EH (cell line): ENCODE results near the gene TBC1D21.

Experiments used
- DNase-seq: peaks from one replicate; pipeline ENCODE4 v3.0.0-alpha.2; 2015; ENCODE audit warnings: low read depth

TBC1D21 gene, protein sequence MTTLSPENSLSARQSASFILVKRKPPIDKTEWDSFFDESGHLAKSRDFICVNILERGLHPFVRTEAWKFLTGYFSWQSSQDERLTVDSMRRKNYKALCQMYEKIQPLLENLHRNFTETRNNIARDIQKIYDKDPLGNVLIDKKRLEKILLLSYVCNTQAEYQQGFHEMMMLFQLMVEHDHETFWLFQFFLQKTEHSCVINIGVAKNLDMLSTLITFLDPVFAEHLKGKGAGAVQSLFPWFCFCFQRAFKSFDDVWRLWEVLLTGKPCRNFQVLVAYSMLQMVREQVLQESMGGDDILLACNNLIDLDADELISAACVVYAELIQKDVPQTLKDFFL

DNA sequence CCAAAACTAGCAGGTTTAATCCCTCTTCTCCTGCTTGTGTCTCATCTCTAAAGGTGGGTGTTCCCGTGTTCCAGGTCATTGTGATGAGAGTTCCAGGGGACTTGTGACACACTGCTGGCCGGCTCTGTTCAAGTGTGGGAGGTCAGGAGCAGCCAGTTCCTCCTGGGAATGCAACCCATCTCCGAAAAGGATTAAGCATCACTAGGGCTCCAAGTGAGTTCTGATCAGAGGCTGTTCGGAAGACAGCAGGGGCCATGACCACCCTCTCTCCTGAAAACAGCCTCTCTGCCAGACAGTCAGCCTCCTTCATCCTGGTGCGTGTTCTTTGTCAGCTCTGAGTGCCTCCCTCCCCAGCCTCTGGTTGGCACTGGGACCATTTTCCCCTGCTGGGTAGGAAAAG lies at the start of gene TBC1D21:
TBC1D21 (plus strand) TSS at position 109 of the 400 bp plus-strand sequence; CDS start at position 255, 146 bp downstream.
- DNase-seq: no peak

DNA sequence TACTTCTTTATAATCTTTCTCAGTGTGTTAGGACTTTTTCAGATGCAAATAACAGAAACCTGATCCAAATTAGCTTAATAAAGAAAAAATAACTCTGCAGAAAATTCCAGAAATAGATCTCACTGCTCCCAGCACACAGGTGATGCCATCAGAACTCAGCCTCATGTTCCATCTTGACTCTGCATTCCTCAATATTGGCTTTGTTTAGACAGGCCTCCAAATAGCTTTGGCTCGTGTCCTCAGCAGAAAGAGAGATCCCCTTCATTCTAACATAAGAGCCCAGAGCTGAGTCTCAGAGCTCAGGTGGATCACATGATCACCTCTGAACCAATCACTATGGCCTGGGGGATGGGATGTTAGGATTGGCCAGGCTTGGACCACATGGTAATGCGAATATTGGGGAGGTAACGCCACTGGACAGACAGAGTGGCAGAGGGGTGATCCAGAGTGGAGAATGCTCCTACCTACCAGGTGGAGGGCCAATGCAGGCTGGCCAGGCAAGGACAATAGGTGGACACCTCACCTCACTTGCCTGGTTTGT lies 46.6 kb upstream of the TBC1D21 start:
- no peak for DNase-seq

DNA sequence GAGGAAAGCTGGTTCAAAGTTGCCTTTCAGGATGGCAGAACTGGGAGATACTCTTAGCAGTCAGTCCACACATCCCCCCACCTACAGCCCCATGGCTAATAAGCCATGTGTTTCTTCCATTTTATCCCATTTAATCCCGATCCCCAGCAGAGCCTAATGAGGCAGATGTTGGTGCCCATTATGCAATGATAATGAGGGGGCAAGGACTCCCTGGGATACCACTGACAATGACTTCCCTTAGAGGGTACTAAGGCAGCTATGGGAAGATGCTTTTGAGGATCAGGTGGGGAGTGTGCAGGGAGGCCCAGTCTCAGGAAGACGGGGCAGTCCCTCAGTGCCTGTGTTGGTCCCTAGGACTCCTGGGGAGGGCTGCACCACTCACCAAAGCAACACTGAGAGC lies 43.8 kb upstream of the TBC1D21 start:
- no peak for DNase-seq

DNA sequence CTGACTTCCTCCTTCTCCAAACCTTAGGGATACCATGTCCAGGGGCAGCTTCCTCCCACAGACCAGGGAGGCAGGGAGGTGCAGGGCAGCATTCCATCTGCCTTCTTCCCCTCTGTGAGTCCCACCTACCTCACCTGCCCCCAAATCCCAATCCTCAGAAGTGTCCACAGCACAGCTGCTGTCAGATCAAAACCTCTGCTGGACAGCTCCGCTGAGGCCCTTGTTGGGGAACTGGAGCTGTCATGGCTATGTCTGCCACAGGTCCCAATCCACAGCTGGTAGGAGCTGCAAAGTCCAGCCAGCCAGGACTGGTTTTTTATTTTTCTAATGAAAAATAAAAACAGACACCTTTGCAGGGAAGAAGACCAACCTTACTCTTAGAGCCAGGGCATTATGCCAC lies 40.7 kb upstream of the TBC1D21 start:
- DNase-seq: peak; percentile 3

DNA sequence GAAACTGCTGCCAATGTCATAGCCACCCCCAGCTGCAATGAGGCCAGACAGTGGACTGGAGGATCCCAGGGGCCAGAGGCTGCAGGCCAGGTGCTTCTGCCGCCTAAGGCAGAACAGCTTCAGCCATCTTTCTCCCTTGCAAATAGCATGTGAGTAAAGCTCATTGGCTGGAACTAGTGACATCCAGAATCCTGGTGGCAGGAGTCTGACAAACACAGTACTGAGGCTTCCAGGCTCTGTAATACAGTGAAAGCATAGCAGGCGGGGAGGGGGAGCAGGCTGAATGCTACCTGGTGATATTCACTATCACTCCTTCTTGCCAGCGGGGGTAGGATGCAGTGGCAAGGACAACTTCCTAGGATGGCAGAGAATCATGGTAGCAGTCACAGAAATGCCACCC lies 36.5 kb upstream of the TBC1D21 start:
- DNase-seq: no peak

DNA sequence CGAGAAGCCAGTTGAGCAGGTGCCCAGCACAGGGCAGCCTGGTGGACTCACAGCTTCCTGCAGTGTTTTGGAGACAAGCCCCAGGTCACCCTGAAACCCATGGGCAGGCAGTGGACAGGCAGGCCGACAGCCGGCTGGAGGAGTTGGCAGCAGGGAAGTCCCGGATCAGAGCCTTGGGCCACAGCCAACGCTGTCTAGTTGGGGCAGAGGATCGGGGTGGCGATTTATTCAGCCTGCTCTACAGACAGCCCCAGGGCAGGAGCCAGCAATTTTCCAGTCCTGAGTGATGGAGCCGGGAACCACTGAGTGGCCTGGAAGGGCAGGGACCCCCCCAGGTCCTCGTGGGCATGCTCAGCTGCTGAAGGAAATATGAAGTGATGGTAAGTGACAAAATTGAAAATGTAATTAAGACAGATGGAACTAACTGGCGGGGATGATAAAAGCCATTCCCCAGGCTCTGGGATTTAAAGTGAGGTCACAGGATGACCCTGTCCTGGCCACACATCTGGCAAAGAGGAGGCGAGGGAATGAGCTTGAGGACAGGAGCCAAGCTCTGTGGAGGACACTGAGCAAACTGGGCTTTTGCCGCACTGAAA lies 34.4 kb upstream of the TBC1D21 start:
- DNase-seq: peak; percentile 1

DNA sequence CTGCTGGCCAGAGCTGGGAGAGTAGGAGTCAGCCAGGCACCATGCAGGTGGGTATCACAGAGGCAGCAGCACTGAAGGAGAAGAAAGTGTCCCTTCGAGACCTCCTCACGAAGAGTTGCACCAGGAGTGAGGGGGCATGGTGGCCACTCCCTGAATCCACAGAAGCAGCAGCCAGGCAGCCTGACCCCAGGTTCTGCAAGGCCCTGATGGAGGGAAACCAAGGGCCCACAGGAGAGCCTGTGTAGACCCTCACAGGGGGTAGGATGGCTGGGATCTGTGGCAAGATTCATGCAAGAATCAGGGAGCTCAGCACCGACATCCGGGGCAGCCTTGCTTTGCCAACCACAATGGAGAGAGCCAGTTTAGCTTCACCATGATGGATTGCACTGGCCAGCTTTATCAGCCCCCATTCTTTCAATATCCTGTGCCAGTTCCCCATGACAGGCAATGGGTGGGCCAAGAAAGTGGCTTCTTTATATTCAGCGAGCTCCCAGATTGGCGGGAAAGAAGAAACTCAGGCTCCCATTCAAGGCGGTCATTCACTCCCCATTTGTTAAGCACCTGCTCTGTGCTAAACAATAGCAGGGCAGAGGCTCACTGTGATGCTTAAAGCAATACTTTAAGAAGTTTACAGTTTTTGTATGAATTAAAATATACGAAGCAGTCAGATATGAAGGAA lies 33.5 kb upstream of the TBC1D21 start:
- DNase-seq: no peak

DNA sequence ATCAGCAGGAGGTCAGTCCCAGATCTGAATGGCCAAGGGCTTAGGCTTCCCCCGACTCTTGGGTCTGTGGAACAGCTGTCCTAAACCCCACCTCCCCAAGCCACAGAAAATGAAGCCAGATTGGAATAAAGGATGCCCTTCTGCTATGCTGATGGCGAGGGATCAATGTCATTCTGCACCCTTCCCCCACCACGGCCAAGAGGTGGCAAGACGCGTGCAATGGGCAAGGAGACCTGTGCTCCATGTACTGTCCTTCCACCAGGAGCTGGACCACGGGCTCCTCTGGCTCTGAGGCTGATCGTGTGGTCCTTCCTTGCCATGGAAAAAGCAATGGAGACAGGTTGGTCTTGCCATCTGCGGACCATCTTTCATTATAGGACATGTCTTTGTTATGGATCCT lies 32.6 kb upstream of the TBC1D21 start:
- no peak for DNase-seq

DNA sequence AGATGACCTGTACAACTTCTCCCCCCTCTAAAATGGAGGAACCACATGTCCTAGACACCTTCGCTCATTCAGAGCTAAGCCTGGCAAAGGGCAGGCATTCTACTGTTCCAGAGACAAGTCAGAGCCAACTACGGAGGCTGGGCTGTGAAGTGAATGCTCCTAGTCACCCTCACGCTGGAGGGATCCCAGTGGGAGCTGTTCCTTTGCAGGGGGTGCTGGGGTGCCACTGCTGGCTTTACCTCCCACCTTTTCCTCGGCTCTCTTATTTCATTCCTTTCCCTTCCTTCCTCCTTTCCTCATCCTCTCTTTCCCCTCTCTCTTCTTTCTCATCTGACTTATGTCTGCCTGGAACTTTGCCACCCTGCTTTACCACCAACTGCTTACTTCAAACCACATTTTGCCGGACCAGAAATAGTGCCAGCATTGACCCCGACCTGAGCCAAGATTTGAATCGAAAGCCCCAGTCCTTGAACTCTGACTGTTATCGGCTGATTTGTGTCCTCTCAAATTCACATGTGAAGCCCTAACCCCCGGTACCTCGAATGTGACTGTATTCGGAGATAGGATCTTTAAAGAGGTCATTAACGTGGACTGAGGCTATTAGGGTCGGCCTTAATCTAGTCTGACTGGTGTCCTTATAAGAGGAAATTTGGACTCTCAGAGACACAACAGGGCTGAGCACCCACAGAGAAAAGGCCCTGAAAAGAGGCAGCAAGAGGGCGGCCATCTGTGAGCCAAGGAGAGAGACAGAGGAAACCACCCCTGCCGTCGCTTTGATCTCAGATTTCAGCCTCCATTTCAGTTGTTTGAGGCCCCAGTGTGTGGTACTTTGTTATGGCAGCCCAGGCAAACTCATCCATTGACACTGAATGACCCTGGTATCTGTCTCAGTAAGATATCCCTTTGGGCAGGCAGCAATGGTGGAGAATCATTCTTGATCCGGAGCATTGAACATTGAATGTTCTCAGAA lies 31.3 kb upstream of the TBC1D21 start:
- DNase-seq: no peak

DNA sequence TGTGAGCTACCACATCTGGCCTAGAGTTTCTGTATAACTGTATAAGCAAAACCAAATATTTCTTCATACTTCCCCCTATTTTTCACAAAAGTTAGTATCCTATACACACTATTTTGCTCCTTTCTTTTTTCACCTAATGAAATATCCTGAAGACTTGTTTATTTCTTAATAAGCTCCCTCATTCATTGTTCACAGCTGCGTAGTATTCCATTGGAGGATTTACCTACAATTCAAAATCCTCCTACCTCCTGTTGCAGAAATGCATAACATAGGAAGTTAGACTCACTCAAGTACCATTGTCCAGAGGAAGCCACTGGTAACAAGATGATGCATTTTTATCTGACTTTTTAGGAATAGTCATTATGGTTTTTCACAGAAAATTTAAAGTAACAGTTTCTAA lies 29.6 kb upstream of the TBC1D21 start:
- DNase-seq: no peak

DNA sequence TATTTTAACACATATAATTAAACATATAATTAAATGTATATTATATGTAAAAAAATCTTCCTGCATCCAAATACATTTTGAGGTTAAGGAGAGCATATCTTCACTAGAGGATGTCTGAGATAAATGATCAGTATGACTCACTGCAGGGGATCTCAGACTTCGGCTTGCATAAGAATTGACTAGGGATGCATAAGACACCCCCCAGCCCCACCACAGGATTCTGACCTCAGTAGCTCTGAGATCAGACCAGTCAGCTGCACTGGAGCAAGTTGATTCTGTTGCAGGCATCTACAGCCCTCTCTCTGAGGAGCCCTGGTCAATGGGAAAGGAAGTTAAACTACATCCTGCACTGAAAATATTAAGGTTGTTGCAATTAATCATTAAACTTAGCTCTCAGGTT lies 29.0 kb upstream of the TBC1D21 start:
- DNase-seq: no peak

DNA sequence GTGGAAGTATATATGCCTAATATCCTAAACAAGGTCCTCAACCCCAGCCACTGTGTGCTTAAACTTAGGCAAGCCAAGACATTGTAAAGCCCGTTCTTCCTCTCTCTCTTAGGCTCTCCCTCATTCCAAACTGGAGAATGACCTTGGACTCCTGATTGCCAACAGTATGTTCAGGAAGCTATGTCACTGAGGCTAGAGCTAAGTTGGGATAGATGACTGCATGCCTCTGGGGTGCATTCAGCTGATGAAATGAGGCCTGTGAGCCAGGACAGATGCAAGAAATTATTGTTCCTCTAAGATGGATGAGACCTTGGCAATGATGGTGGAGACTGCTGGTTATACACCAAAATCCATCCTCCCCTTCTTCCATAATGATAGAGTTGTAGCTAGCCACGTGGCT lies 27.9 kb upstream of the TBC1D21 start:
- no peak for DNase-seq

DNA sequence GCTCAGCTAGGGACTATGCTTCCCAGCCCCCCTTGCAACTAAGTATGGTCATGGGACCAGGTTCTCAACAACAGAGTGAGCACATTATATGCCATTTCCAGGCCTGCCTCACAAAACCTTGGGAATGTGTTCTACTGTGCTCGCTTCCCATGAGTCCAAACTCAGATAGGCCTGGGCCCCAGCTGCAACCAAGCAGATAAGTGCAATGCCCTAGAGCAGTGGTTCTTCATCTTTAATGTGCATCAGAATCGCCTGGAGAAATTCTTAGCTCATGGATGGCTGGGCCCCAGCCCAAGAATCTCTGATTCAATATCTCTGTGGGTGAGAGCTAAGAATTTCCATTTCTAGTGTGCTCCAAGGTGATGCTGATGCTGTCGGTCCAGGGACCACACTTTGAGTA lies 27.5 kb upstream of the TBC1D21 start:
- no peak for DNase-seq

DNA sequence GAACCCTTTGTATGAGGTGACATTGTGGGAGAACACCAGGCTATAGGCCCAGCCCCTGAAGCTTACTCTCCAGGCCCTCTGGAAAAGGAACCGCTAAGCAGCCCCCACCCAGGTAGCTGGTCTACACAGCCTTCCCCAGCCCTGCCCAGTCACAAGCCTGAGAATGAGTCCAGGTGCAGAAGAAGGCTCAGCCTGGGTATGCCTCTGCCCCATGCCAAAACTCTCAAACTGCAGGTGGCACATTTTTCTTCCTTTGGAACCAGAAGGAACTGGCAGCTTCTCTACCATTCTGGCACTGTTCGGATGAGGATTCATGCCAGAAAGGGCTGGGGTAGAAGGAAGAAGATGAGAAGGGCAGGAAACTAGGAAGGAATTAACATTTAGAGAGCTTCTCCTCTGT lies 23.7 kb upstream of the TBC1D21 start:
- DNase-seq: no peak

DNA sequence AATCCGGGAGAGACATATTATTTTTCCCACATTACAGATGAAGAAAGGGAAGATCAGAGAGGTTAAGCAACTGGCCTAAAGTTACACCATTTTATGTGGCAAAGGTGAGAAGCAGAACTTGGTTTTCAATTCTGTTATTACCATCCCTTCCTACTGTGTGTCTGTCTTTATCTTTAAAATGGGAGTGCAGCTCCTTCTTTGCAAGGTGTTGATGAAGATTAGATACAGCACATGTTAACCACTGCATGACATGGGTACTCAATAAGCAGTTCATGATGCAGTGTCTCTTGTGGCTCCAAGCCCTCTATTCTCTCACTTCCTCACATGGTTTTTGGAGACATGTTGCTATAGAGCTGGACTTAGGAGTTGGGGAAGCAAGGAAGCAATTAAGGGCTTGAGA lies 23.1 kb upstream of the TBC1D21 start:
- no peak for DNase-seq

DNA sequence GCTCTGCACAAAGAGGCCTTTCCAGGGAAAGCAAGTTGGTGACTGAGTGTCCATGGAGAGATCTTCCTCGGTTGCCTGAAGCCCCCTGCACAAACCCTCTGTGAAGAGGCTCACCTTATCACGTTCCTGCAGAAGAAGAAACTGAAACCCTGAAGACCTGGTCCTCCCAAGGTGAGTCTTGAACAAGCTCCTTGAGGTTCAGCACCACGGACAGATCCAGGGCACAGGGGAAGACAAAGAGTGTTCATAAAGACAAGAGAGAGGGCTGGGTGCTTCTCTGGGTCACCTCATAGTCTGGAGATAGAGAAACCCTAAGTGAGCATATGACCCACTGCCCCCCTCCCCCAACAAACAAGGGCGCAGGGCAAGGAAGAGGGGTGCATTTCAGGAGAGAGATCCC lies 21.7 kb upstream of the TBC1D21 start:
- DNase-seq: peak; percentile 68

DNA sequence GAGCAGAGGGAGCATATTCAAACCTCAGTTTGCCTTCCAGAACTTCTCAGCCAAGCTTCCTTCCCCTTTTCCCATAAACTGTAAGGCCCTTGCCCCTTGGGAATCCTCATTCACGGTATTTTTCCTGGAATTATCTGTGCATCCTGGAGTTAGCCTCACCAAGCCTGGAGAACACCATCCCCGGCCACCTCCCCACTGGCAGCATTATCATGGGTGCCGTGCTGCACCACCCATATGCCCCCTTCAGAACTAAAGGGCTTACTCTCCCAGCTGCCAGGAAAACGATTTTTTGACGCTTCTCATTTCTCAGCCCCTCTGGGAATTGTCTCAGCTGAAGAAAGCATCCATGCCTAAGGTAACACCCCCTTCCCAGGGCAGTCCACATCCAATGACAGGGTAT lies 20.9 kb upstream of the TBC1D21 start:
- no peak for DNase-seq

DNA sequence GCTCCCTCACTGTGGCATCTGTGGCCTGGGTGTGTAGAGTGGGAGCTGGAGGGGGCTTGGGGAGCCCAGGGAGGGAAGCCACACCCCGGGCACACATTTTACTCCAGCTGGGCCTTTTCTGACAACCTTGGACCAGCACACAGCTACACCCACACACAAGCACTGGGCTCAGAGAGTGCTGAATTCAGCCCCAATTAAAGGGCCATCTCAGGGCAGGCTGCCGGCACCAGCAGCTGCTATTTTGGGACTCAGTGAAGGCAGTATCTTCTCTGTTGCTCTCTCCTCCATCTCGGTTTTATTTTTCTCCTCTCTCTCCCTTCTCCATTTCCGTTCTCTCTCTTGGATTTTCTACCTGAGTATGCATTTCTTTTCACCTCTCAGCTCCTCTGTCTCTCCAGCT lies 19.1 kb upstream of the TBC1D21 start:
- DNase-seq: no peak

DNA sequence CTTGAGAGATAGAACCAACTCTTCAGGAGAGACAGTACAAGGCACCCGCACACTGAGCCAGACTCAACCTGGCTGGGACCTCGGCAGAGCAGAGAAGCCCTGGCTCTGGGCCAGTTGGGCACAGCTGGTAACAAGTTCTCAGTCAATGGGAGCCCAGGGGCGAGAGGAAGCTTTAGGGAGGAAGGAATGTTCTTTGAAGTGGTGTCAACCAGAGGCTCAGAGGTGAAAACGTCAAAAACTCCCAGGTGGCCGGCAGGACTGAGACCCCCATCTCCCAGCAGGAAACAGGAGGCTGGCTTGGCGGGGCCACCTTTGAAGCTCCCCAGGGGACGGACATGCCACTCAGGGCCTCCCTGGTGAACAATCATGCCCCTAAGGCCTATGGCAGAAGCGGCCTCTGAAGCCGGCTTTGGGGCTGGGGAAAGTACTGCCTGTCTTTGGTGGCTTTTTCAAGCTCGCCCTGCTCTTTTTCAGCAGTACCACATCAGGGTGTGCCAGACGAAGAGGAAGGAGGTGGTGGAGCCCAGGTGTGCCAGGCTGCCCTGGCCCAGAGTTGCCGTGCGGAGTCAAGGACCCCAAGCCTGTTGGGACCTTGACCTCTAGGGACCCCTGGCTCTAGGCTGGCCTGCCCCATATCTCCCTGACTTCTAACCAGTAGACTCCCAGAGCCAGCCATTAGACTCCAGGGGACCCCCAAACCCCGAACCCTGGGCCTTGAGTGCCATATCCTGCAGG lies 16.7 kb upstream of the TBC1D21 start:
- DNase-seq: no peak

DNA sequence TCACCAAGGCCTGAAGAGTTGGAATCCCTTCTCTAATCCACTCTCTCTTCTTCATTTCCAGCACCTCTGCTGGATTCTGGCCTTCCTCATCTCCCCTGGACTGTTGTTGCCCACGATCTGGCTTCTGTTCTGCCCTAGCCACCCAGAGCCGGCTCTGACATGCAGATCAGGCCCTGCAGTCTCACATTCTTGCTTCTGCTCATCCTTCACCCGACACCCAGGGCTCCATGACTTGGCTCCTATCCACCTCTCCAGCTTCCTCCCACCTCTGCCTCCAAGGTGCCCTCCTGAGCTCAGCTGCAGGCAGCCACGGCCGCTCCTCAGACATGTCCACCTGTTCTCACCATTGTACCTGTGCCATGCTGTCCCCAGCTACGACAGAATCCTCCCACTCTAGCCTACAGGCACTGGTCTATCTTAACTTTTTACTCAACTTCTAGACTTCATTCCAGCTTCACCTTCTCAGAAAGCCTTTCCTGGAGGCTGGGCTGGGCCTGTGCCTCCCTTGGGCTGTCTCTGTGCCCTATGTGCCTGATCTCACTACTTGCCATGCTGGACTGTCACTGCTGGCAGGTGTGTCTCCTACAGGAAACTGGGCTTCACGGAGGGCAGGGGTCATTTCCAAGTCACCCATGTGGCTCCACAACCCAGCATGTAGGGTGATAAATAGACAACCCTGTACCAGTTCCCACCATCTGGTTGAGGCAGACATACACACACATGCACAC lies 16.0 kb upstream of the TBC1D21 start:
- no peak for DNase-seq

DNA sequence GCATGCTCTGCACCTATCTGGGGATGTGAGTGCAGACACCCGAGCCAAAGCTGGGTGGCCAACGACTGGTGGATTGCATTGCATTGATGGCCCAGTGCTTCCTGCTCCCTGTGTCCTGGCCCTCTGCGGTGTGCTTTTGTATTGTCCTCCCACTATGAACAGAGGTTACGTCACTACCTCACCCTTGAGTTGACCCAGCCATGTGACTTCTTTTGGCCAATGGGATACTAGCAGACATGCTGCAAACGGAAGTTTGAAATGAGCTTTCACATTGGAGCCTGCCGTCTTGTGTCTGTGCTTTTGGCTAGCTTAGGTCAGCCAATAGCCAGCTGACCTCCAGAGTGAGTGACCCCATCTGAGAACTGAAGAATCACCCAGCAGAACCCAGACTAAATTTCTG lies 15.3 kb upstream of the TBC1D21 start:
- no peak for DNase-seq
